GM18873 (cell line): ENCODE results near the gene TRIM51.
"Not testable (repeated sequence)": the region's sequence is repeated elsewhere in the genome, so short reads cannot be mapped to it uniquely, and the experiment has no call there.

ENCODE experiments used
- ATAC-seq: cut with Tn5 transposase; IDR thresholded peaks from one replicate; pipeline ENCODE4 v1.9.1; 2021; ENCODE audit warnings: mild to moderate bottlenecking, moderate library complexity, moderate number of reproducible peaks; ENCODE audit not compliant: unreplicated experiment, low FRiP score

The TRIM51 gene, protein sequence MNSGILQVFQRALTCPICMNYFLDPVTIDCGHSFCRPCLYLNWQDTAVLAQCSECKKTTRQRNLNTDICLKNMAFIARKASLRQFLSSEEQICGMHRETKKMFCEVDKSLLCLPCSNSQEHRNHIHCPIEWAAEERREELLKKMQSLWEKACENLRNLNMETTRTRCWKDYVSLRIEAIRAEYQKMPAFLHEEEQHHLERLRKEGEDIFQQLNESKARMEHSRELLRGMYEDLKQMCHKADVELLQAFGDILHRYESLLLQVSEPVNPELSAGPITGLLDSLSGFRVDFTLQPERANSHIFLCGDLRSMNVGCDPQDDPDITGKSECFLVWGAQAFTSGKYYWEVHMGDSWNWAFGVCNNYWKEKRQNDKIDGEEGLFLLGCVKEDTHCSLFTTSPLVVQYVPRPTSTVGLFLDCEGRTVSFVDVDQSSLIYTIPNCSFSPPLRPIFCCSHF

DNA sequence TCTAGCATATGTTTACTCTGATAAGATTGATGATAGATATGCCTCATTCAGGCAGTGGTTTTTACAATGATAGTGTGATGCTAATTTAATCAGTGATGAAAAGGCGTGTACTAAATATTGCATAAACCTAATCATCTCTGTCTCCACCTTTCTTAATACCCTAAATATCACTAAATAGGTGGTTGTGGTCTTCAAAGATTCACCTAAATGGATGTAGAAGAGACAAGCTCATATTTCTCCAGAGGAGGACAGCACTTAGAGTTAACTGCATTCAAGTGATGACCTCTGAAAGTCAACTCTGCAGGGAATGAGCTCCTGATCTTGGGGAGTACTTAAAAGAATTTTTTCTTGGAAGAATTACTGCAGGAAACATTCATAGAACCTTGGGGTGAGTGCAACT lies at the start of gene TRIM51:
Gene TRIM51 (plus strand): TSS at position 301 of the 400 bp plus-strand sequence. CDS start 2,132 bp downstream, outside the sequence.
- ATAC-seq, result not testable (repeated sequence)

DNA sequence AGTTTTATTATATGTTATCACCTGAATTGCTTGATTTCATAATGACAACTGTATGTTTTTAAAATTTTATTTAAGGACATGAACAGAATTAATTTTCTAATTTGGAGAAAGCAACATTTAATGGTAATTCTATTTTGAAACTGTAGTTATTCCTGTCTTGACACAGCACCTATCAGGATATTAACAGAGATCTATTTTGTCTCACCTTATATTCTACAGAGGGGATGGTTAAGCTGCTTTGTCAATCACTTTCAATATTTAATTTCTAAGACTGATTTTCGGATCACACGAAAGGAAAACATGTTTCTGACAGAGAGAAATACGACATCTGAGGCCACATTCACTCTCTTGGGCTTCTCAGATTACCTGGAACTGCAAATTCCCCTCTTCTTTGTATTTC lies 44.6 kb upstream of the TRIM51 start, which contains the start of gene OR5D16:
Gene OR5D16 (plus strand): TSS at position 301 of the 400 bp plus-strand sequence. CDS start 0 bp downstream, at position 301.
- ATAC-seq, result no peak

DNA sequence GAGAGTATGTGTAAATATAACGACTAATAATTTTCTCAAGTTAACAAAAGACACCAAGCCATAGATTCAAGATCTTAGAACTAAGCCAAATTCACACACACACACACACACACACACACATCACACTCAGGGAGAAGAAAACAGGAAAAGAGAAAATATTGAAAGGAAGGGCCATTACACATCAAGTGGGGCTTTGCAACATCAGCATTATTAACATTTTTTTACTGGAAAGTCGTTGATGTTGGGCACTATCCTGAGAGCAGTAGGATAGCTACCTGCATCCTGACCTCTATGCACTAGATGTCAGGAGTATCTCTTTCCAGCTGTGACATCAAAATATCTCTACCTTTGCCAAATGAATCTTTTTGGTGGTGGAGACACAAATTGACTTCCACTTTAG lies 35.6 kb upstream of the TRIM51 start:
- no peak for ATAC-seq

DNA sequence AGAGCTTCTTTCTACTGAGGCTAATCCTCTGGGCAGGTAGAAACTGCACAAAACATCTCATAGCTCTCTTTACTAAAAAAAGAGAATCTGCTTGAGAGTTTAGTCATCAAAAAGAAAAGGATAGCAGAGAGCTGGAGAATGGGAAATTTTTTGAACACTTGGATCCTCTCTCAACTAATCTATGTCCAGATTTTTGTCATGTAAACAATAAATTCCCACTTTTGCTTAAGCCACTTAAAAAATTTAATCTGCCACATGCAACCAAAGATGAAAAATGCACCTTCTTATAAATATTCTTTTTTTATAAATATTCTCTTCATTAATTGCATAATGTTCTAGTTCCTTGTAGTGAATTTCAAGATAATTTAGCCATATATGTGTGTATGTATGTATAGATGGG lies 34.1 kb upstream of the TRIM51 start:
- no peak for ATAC-seq

DNA sequence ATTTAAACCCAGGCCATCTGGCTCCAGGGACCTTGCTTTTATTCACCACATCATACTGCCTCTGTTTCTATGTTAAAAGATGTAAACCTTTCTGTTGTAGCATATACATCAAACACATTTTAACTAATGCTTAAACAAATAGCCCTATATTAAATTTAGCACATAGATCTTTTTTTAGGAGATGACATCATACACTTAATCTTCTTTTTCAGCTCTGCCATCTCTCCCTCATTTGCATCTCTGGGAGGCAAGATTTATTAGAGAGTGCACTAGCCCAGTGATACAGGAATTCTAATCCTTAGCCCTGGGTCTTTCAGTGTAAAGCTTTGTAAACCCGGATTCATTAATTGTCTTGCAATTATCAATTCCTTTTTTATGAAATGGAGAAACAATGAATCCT lies 31.0 kb upstream of the TRIM51 start:
- ATAC-seq, result no peak

DNA sequence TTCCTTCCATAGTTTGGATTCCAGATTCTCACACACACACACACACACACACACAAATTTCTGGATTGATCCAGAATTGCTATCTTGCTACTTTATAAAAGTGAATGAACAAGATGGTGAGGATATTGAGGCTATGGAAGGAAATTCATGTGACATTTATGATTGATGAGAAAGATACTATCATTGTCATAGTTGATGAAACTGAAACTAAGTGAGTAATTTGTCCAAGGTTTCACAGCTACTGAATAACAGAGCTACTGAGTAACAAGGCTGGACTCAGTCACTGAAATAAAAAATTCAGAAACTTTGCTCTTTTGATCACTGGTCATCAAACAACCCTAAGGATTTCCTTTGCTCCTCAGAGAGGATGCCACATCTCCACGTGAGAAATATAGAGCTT lies 28.4 kb upstream of the TRIM51 start:
- no peak for ATAC-seq

DNA sequence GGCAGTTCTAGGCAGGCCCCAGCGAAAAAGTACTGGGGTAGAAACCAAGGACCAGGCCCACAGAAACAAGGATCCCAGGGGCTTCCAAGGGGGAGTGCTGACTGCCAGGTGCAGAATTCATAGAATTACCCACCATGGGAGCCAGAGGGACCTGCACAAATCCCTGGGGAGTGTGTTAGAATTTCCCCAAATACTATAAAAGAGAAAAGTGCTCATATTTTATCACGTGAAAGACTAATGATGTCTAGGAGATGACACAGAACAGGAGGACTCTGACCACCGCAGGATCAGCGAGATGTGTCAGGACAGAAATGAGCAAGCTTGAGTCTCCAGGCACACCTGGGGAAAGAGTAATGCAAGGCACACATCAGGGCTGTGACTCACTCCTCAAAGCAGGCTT lies 15.7 kb upstream of the TRIM51 start:
- ATAC-seq, result not testable (repeated sequence)

DNA sequence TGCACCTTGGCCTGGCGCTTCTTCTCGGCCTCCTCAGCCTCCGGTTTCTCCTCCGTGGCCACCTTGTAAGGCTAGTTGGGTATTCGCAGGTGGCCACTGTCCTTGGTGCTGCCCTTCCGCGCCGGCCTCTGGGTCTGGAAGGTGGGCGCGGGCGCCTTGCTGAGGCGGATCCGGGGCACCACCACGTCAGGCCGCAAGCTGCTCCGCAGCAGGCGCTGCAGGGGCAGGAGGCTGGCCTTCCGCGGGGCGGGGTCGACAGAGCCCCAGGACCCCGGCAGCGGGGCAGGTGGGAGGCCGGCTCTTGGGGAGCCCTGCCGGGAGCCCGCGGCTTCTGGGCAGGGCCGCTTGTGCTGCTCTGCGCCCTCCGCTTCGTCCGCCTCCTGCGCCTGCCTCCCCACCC lies 10.4 kb upstream of the TRIM51 start:
- not testable (repeated sequence) for ATAC-seq

DNA sequence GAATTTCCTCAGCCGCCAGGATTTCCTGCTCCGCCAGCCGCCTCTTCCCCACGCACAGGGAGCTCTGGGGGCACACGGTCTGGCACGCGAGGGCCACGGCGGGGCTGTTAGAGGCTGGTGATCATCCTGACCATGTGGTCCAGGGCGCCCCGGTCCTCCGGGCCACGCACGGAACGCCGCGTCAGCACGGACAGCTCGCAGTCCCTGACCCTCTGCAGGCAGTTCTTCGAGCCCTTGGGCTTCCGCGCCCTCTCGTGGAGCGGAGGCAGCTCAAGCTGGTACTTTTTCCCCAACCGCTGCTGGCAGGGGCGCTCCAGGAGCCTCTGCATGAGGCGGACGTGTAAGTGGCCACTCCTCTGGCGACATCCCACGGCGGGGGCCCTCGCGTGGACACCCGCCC lies 10.0 kb upstream of the TRIM51 start:
- not testable (repeated sequence) for ATAC-seq

DNA sequence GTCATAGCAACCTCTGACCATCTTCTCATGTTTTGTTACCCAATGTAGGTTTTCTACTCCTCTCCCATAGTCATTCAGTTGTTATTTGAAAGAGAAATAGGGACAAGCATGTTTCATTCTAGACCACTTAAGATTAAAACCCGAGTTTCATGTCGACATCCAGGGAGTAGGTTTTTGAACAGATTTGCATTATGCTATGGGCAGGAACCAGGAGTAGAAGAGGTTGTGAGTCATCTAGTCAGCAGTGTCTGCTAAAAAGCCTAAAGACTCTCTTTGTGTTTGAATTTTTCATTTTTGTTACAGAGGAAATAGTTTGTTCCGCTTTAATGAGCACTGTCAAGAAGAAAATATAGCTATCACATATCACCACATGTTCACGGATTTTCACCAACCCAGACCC lies 1.9 kb downstream of the TRIM51 start:
- ATAC-seq, result not testable (repeated sequence)

DNA sequence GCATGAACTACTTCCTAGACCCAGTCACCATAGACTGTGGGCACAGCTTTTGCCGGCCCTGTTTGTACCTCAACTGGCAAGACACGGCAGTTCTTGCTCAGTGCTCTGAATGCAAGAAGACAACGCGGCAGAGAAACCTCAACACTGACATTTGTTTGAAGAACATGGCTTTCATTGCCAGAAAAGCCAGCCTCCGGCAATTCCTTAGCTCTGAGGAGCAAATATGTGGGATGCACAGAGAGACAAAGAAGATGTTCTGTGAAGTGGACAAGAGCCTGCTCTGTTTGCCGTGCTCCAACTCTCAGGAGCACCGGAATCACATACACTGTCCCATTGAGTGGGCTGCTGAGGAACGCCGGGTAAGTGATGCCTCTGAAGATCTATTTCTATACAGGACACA lies 2.4 kb downstream of the TRIM51 start:
- not testable (repeated sequence) for ATAC-seq

DNA sequence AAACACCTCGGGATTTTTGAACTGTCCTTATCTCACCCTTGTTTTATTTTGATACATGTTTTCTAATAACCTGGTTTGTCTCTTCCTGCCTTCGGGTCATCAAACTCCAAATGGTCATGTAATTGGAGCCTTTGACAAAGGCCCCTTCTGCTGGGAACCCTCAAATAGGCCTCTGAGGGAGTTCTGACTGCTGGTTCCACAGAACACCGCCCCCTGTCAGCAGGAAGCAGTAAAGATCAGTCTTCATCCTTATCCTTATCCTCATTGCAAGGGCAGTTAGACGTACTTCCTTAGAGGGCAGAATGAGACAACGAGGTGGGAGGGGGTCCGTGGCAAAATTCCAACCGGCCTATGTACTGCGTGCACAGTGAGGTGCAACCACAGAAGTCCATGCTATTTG lies 12.1 kb downstream of the TRIM51 start:
- ATAC-seq, result no peak

DNA sequence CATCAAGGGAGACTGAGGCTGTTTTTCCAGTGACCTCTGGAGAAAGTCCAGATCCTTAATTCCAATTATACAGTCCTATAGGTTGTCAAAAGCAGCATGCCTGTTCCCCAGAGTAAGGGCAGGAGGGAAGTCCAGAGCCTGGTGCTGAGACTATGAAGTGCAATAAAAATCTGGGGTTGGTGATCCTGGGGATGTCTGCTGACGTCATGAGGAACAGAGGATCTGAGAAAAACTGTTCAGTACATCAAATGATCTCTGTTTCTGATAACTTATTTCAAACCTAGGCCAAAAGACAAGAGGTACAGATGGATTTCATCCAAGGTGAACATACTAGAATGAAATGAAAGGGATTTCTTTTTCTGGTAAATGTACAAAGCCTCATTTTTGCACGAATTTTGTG lies 19.2 kb downstream of the TRIM51 start:
- ATAC-seq, result no peak

DNA sequence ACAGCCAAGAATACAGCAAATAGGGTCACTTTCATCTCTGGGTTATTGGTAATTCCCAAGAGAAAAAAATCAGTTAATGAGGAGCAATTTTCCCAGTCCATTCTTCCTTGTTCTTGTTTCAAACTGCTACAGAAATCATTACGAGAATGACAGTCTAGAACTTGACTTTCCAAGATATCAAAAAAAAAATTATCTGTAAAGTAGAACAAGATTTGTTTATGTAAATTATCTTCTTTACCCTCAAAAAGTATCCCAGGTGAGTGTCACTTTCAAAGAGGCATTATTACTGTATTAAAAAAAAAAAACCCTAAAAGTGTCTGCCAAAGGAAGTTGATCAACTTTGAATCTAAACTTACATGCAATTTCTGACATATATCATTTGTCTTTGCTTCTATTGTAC lies 31.4 kb downstream of the TRIM51 start, which contains the start of gene OR5W2:
Gene OR5W2 (minus strand): TSS at position 101 of the 400 bp plus-strand sequence. CDS start 0 bp downstream, at position 101.
- no peak for ATAC-seq

DNA sequence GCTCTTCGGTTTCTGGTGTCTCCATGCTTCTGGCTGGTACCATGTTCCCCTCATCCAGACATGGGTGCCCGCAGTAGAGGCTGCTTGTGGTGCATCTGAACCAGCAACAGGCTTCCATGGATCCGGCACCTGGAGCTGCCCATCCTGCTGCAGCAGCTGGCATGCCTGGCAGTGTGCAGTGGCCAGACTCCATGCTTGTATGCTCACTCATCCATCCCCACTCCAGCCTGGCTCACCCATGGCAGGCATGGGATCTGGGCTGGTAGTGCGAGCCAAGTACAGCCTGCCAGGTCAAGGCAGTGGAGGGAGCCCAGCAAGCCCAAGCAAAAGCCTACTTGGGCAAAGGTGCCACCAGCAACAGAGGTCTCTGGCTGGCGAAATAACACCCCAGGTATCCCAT lies 37.4 kb downstream of the TRIM51 start:
- no peak for ATAC-seq

DNA sequence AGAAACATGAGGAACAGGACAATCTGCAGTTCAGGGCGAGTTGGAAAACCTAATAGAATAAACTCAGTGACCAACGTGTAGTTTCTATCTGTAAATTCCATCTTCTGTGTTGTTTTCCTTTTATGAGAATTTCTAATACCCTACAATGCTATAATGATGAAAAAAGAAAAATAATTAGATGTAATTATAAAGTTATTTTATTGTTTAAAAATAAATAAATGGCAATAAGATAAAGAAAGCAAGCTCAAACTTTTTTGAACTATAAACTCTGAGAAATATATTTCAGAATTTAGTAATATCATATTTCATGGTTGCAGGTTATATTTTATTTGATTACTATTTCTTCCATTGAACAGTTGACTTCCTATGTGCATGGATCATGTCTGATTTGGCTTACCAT lies 53.2 kb downstream of the TRIM51 start, which contains the start of gene OR5I1:
Gene OR5I1 (minus strand): TSS at position 101 of the 400 bp plus-strand sequence. CDS start 0 bp downstream, at position 101.
- ATAC-seq, result no peak
